IMR-90 (cell line): ENCODE measurements around the gene PAX2. TPM values are rescaled to one million over a fixed set of nuclear protein-coding genes. Genes with fewer than 3 reads are reported as not detected.

Experiments used
- ATAC-seq: fragments of 200-7000 bp; cut with Tn5 transposase; 2 replicates; pipeline ENCODE4 v1.9.1; 2020; ENCODE audit warnings: low read depth, mild to moderate bottlenecking, moderate library complexity
- BruUV-seq: library from RNA; stranded (reverse); fragments of 400-500 nt; replicated peaks from 2 replicates; lab custom pipeline; 2021; lab: Mats Ljungman, UMichigan
- CTCF ChIA-PET: fragments of 300-600 bp; formaldehyde crosslinking; extraction: SDS; loops from one replicate; lab custom pipeline; 2021; ENCODE audit warnings: antibody characterized with exemption; lab: Yijun Ruan, JAX
- POLR2A ChIA-PET: fragments of 300-600 bp; sonication (Branson Sonifier 250); formaldehyde crosslinking; loops from one replicate; lab custom pipeline; 2022; ENCODE audit warnings: antibody characterized with exemption; ENCODE audit not compliant: unreplicated experiment; lab: Charles Lee
- DNase-seq: peaks from one replicate; pipeline ENCODE4 v3.0.0; 2013
- H2AFZ ChIP-seq: replicated peaks from 2 replicates; pipeline ENCODE3; 2013; ENCODE audit warnings: low read length, mild to moderate bottlenecking; ENCODE audit not compliant: poor library complexity
- H2AK5ac ChIP-seq: 2 replicates; pipeline ENCODE4 v1.6.1; 2013; ENCODE audit warnings: low read depth, low read length, inconsistent platforms
- H2AK9ac ChIP-seq: replicated peaks from 2 replicates; pipeline ENCODE3; 2013; ENCODE audit warnings: mild to moderate bottlenecking, low read depth, low read length, moderate library complexity; ENCODE audit not compliant: poor library complexity
- H2BK120ac ChIP-seq: 2 replicates; pipeline ENCODE4 v1.6.1; 2013; ENCODE audit warnings: low read depth, low read length, inconsistent platforms
- H2BK15ac ChIP-seq: 3 replicates; pipeline ENCODE4 v1.6.1; 2013; ENCODE audit warnings: low read depth, low read length, inconsistent platforms
- H2BK20ac ChIP-seq: 2 replicates; pipeline ENCODE4 v1.6.1; 2013; ENCODE audit warnings: low read depth, mild to moderate bottlenecking, inconsistent platforms, low read length, moderate library complexity
- H2BK5ac ChIP-seq: 2 replicates; pipeline ENCODE4 v1.6.1; 2013; ENCODE audit warnings: mild to moderate bottlenecking, low read depth, low read length, inconsistent platforms; ENCODE audit not compliant: poor library complexity, severe bottlenecking
- H3K14ac ChIP-seq: replicated peaks from 2 replicates; pipeline ENCODE4 v1.6.1; 2013; ENCODE audit warnings: low read depth, low read length, inconsistent platforms
- H3K18ac ChIP-seq: 2 replicates; pipeline ENCODE4 v1.6.1; 2013; ENCODE audit warnings: low read depth, low read length, control low read depth
- H3K23ac ChIP-seq: 2 replicates; pipeline ENCODE4 v1.6.1; 2013; ENCODE audit warnings: low read depth, low read length, inconsistent platforms
- H3K27ac ChIP-seq: 2 replicates; pipeline ENCODE4 v1.5.1; 2013; ENCODE audit warnings: mild to moderate bottlenecking, control low read depth, low read length; ENCODE audit not compliant: insufficient read depth
- H3K27me3 ChIP-seq: 2 replicates; pipeline ENCODE4 v1.6.1; 2013; ENCODE audit warnings: low read length; ENCODE audit not compliant: control insufficient read depth, insufficient read depth
- H3K36me3 ChIP-seq: 2 replicates; pipeline ENCODE4 v1.6.1; 2013; ENCODE audit warnings: low read length, mixed read lengths; ENCODE audit not compliant: control insufficient read depth, insufficient read depth
- H3K4ac ChIP-seq: 2 replicates; pipeline ENCODE4 v1.6.1; 2013; ENCODE audit warnings: low read depth, low read length, inconsistent platforms
- H3K4me1 ChIP-seq: 2 replicates; pipeline ENCODE4 v1.6.1; 2013; ENCODE audit warnings: low read length, mixed read lengths; ENCODE audit not compliant: control insufficient read depth, insufficient read depth
- H3K4me2 ChIP-seq: 2 replicates; pipeline ENCODE4 v1.6.1; 2013; ENCODE audit warnings: low read depth, mild to moderate bottlenecking, control low read depth, low read length, moderate library complexity
- H3K4me3 ChIP-seq: 2 replicates; pipeline ENCODE4 v1.5.1; 2013; ENCODE audit warnings: low read depth, mild to moderate bottlenecking, control low read depth, low read length, moderate library complexity; ENCODE audit not compliant: insufficient read depth
- H3K56ac ChIP-seq: 2 replicates; pipeline ENCODE4 v1.6.1; 2013; ENCODE audit warnings: low read length, inconsistent platforms; ENCODE audit not compliant: insufficient read depth; ENCODE audit errors: extremely low read depth
- H3K79me1 ChIP-seq, 2 experiments: 2 replicates each; pipeline ENCODE4 v1.6.1; 2013; ENCODE audit warnings: low read length in 2 of 2, inconsistent platforms in 1 of 2, low read depth in 1 of 2
- H3K9ac ChIP-seq: 2 replicates; pipeline ENCODE4 v1.6.1; 2013; ENCODE audit warnings: low read depth, low read length, control low read depth
- H3K9me1 ChIP-seq: 2 replicates; pipeline ENCODE4 v1.6.1; 2013; ENCODE audit warnings: low read length, inconsistent platforms; ENCODE audit not compliant: insufficient read depth
- H3K9me3 ChIP-seq: 2 replicates; pipeline ENCODE4 v1.6.1; 2013; ENCODE audit warnings: low read length; ENCODE audit not compliant: control insufficient read depth, insufficient read depth
- H4K20me1 ChIP-seq: 2 replicates; pipeline ENCODE4 v1.6.1; 2013; ENCODE audit warnings: low read length, inconsistent platforms; ENCODE audit not compliant: insufficient read depth
- H4K5ac ChIP-seq: 2 replicates; pipeline ENCODE4 v1.6.1; 2013; ENCODE audit warnings: mild to moderate bottlenecking, low read depth, low read length, control low read depth
- H4K8ac ChIP-seq, 2 experiments: 2 replicates each; pipeline ENCODE4 v1.6.1; 2013; ENCODE audit warnings: low read depth in 2 of 2, low read length in 2 of 2, control low read depth in 1 of 2, inconsistent platforms in 1 of 2
- H4K91ac ChIP-seq: 2 replicates; pipeline ENCODE4 v1.6.1; 2013; ENCODE audit warnings: low read depth, low read length, inconsistent platforms; ENCODE audit not compliant: insufficient read depth
- BHLHE40 ChIP-seq: fragments of 150-350 bp; IDR thresholded peaks from 2 replicates; pipeline ENCODE4 v1.6.1; 2016; ENCODE audit warnings: mild to moderate bottlenecking, low read depth, low read length
- CEBPB ChIP-seq: IDR thresholded peaks from 2 replicates; pipeline ENCODE4 v1.6.1; 2012; ENCODE audit warnings: low read depth, low read length, improper control_type of control experiment
- CHD1 ChIP-seq: IDR thresholded peaks from 2 replicates; pipeline ENCODE4 v1.6.1; 2012; ENCODE audit warnings: low read depth, low read length, improper control_type of control experiment
- ELK1 ChIP-seq: fragments of 150-350 bp; IDR thresholded peaks from 2 replicates; pipeline ENCODE4 v1.6.1; 2016; ENCODE audit warnings: low read depth, mild to moderate bottlenecking, low read length, moderate library complexity, borderline replicate concordance
- FOS ChIP-seq: fragments of 150-350 bp; IDR thresholded peaks from 2 replicates; pipeline ENCODE4 v1.6.1; 2016; ENCODE audit warnings: low read depth, low read length
- MXI1 ChIP-seq: IDR thresholded peaks from 2 replicates; pipeline ENCODE4 v1.6.1; 2012; ENCODE audit warnings: low read depth, mild to moderate bottlenecking, low read length, moderate library complexity, borderline replicate concordance
- NFE2L2 ChIP-seq: fragments of 150-350 bp; IDR thresholded peaks from 2 replicates; pipeline ENCODE4 v1.6.1; 2016; ENCODE audit warnings: low read depth, mild to moderate bottlenecking, low read length
- POLR2A ChIP-seq: IDR thresholded peaks from 2 replicates; pipeline ENCODE4 v1.6.1; 2012; ENCODE audit warnings: mild to moderate bottlenecking, low read depth, low read length
- RAD21 ChIP-seq: IDR thresholded peaks from 2 replicates; pipeline ENCODE4 v1.6.1; 2012; ENCODE audit warnings: low read length, improper control_type of control experiment
- RCOR1 ChIP-seq: IDR thresholded peaks from 2 replicates; pipeline ENCODE4 v1.6.1; 2012; ENCODE audit warnings: mild to moderate bottlenecking, low read length, improper control_type of control experiment; ENCODE audit not compliant: insufficient replicate concordance
- RFX5 ChIP-seq: IDR thresholded peaks from 2 replicates; pipeline ENCODE4 v1.8.0; 2012; ENCODE audit warnings: low read depth, mild to moderate bottlenecking, low read length, moderate library complexity
- SMC3 ChIP-seq: fragments of 150-350 bp; IDR thresholded peaks from 2 replicates; pipeline ENCODE4 v1.6.1; 2016; ENCODE audit warnings: low read depth, mild to moderate bottlenecking, antibody characterized with exemption, low read length, moderate library complexity
- WGBS, 2 experiments: methylation state at CpG; one replicate each; pipeline versions ENCODE4 v1.1.5 to v1.1.7; 2013; ENCODE audit warnings: missing lambda C conversion rate in 2 of 2; ENCODE audit not compliant: insufficient read length in 1 of 2; ENCODE audit errors: extremely low coverage in 2 of 2; 5-methylcytosine and 5-hydroxymethylcytosine counted together
- dilution Hi-C: fragments of 300-500 bp; cut with HindIII; formaldehyde crosslinking; loops from one replicate; pipeline ENCODE4 v1.14.3; 2018; ENCODE audit warnings: low sequenced_read_pairs; ENCODE audit not compliant: unreplicated experiment
- in situ Hi-C: fragments of 300-500 bp; cut with MboI; formaldehyde crosslinking; loops from 3 replicates; pipeline ENCODE4 v1.14.3; 2019; ENCODE audit warnings: low sequenced_read_pairs, inconsistent platforms, mixed read lengths
- intact Hi-C: fragments of 100-400 bp; cut with micrococcal nuclease; formaldehyde crosslinking; loops from 2 replicates; pipeline ENCODE4 v1.10.0; 2022
- polyA plus RNA-seq, 3 experiments: library from polyadenylated mRNA; depleted of rRNA; stranded (reverse); fragments of >200 nt; gene quantifications; 2 replicates each; pipeline ENCODE4 v1.2.3, GENCODE V29; 2012; ENCODE audit warnings: low replicate concordance in 1 of 3
- total RNA-seq: library from RNA; depleted of rRNA; stranded (reverse); fragments of >200 nt; gene quantifications from 2 replicates; pipeline ENCODE4 v1.2.3, GENCODE V29; 2012
- TF ChIP-seq, protein P1 (sequence below): fragments of 150-350 bp; IDR thresholded peaks from 2 replicates; pipeline ENCODE4 v1.6.1; 2017; ENCODE audit warnings: mild to moderate bottlenecking, antibody characterized with exemption, low read length, low read depth
- TF ChIP-seq, protein P2 (sequence below): conservative IDR thresholded peaks from 2 replicates; pipeline ENCODE4 v1.5.1; 2012; ENCODE audit warnings: mild to moderate bottlenecking, low read depth, low read length, improper control_type of control experiment

The PAX2 gene
- total and polyA plus RNA-seq, 2 of the 4 experiments (the other 2 are of a cell fraction) = not detected

- peak overlapping the region; percentile 35 for H2AFZ ChIP-seq
- H2BK15ac ChIP-seq = no peak overlapping the region
- H3K4ac ChIP-seq = no peak overlapping the region
- H2AK5ac ChIP-seq = no peak overlapping the region
- H3K4me2 ChIP-seq = no peak overlapping the region; the same call in 1 of the 2 replicates
- intact Hi-C loops = no loop called here
- DNase-seq (no peak), ATAC-seq (0 out of 2 replicates have a peak, but pooled peaks have one; percentile 15)
- H3K36me3 ChIP-seq = no peaks in the 10 kb centered on the region
- H3K79me1 ChIP-seq = no peaks in the 10 kb centered on the region
- TF ChIP-seq POLR2A (no peak), CHD1 (no peak), ELK1 (no peak), RFX5 (no peak), CEBPB (no peak), BHLHE40 (no peak), RAD21 (no peak), NFE2L2 (no peak), RCOR1 (no peak), SMC3 (no peak), MXI1 (no peak), FOS (no peak)
- TF ChIP-seq, protein P1, sequence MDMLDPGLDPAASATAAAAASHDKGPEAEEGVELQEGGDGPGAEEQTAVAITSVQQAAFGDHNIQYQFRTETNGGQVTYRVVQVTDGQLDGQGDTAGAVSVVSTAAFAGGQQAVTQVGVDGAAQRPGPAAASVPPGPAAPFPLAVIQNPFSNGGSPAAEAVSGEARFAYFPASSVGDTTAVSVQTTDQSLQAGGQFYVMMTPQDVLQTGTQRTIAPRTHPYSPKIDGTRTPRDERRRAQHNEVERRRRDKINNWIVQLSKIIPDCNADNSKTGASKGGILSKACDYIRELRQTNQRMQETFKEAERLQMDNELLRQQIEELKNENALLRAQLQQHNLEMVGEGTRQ = no peak
- TF ChIP-seq, protein P2, sequence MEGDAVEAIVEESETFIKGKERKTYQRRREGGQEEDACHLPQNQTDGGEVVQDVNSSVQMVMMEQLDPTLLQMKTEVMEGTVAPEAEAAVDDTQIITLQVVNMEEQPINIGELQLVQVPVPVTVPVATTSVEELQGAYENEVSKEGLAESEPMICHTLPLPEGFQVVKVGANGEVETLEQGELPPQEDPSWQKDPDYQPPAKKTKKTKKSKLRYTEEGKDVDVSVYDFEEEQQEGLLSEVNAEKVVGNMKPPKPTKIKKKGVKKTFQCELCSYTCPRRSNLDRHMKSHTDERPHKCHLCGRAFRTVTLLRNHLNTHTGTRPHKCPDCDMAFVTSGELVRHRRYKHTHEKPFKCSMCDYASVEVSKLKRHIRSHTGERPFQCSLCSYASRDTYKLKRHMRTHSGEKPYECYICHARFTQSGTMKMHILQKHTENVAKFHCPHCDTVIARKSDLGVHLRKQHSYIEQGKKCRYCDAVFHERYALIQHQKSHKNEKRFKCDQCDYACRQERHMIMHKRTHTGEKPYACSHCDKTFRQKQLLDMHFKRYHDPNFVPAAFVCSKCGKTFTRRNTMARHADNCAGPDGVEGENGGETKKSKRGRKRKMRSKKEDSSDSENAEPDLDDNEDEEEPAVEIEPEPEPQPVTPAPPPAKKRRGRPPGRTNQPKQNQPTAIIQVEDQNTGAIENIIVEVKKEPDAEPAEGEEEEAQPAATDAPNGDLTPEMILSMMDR = no peak
- in situ Hi-C loops = no loop called here
- H3K14ac ChIP-seq = no peak overlapping the region
- WGBS, 2 experiments = 5% methylated on average over 32 of the region's 68 CpGs; no CpG with 5 or more reads in 1 of the 2 experiments
- ChIA-PET CTCF (no interaction called here), POLR2A (no interaction called here)
- H4K8ac ChIP-seq = no peak overlapping the region
- H2BK120ac ChIP-seq = no peak overlapping the region
- H4K91ac ChIP-seq = no peak overlapping the region
- no peak overlapping the region for H3K18ac ChIP-seq
- dilution Hi-C loops = no loop called here
- no peak overlapping the region for H2AK9ac ChIP-seq
- no peak overlapping the region for H3K23ac ChIP-seq
- peaks cover 94% of the 10 kb centered on the region for H3K27me3 ChIP-seq
- no peak overlapping the region for H3K56ac ChIP-seq
- H3K9me1 ChIP-seq = no peaks in the 10 kb centered on the region
- H3K9me3 ChIP-seq = no peaks in the 10 kb centered on the region; the same call in 1 of the 2 replicates
- no peaks in the 10 kb centered on the region for H4K20me1 ChIP-seq
- BruUV-seq = no TSS peak
- peaks cover 4% of the 10 kb centered on the region; the same call in 1 of the 2 replicates for H3K4me1 ChIP-seq
- H2BK20ac ChIP-seq = no peak overlapping the region
- no peak overlapping the region for H2BK5ac ChIP-seq
- H3K27ac ChIP-seq = no peak overlapping the region
- no peak overlapping the region for H4K5ac ChIP-seq
- H3K4me3 ChIP-seq = no peak overlapping the region
- no peak overlapping the region for H3K9ac ChIP-seq
Measured at GRCh38 chr10:100826983-100827818, 81.8 kb downstream of the PAX2 start.
